Mammary epithelial cell (primary cell): ENCODE results near the gene CCSAP.

ENCODE experiments used
- EZH2 ChIP-seq: IDR thresholded peaks from 2 replicates; pipeline ENCODE4 v1.6.1; 2012; ENCODE audit warnings: low read length, inconsistent platforms, borderline replicate concordance
- TF ChIP-seq, protein P1 (sequence below), 2 donors: IDR thresholded peaks in 1 of 2; conservative IDR thresholded peaks in 1 of 2; 2 replicates each; pipeline ENCODE4 v1.5.1; 2011 to 2012; ENCODE audit warnings: inconsistent platforms in 2 of 2, low read length in 2 of 2, mild to moderate bottlenecking in 2 of 2, control low read depth in 1 of 2, low read depth in 1 of 2; ENCODE audit not compliant: insufficient read depth in 1 of 2; ENCODE audit errors: extremely low read depth in 1 of 2

DNA sequence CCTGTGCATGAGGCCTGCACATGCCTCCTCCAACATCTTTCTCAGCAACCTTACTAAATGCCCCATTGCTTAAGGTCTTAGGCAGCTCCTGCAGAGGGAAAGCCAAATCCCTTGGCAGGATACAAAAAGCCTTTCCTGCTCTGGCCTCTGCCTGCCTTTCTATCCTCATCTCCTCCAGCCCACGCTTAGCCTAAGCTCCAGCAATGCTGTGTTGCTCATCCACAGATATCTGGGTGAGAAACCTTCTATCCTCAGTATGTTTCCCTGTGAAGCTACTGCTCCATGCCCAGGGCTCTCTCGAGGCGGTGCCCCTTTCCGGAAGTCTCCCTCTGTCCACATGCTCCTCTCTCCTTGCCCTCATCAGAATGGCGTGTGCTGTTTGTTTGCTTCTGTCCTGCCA, 37.0 kb upstream of the CCSAP start:
- TF ChIP-seq, protein P1, sequence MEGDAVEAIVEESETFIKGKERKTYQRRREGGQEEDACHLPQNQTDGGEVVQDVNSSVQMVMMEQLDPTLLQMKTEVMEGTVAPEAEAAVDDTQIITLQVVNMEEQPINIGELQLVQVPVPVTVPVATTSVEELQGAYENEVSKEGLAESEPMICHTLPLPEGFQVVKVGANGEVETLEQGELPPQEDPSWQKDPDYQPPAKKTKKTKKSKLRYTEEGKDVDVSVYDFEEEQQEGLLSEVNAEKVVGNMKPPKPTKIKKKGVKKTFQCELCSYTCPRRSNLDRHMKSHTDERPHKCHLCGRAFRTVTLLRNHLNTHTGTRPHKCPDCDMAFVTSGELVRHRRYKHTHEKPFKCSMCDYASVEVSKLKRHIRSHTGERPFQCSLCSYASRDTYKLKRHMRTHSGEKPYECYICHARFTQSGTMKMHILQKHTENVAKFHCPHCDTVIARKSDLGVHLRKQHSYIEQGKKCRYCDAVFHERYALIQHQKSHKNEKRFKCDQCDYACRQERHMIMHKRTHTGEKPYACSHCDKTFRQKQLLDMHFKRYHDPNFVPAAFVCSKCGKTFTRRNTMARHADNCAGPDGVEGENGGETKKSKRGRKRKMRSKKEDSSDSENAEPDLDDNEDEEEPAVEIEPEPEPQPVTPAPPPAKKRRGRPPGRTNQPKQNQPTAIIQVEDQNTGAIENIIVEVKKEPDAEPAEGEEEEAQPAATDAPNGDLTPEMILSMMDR (conservative IDR thresholded peaks at IDR 0.05 in 1 of 2, IDR thresholded peaks at IDR 0.05 in 1 of 2; ENCODE audit: extremely low read depth in 1 of 2, insufficient read depth in 1 of 2, low read depth in 1 of 2, low read length in 2 of 2): no peak
- TF ChIP-seq EZH2: no peak
